Measurements from ENCODE around the gene ZMYND11.

DNA sequence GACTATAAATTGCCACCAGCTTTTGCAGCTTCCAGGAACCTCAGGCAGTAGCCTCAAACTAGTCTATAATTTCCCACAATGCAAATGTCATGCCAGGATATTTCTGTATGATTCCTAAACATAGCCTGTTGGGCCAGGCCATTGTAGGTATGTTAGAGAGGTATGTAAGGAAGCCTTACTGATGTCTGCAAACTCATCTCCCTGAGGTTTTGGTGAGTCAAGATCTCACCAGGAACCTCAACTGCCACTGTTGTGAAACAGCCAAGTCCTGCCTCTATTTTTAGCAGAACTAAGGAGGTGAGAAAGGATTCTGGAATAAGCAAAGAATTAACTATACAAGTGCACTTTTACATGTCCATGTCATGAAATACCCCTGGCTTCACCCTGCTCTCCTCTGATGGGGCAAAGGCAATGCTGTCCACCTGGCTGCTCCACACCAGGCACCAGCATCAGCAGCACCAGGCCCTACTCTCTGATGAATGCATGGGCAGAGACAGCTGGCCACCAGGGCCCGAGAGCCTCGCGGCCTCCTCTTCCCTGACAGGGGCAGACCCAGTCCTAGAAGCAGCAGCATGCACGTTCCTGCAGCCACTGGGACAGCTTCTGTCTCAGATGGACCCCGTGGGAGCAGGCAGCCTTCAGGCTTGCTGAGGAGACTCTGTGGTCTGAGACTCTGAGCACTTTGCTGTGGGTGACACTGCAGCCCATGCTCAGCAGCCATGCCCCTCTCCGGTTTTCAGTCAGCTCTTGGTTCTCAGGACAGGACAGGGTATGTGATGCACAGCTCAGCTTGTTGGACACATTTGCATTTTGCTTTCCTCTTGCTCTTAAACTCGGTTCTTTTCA, 147.3 kb downstream of the ZMYND11 start:
- TF ChIP-seq, protein P1, sequence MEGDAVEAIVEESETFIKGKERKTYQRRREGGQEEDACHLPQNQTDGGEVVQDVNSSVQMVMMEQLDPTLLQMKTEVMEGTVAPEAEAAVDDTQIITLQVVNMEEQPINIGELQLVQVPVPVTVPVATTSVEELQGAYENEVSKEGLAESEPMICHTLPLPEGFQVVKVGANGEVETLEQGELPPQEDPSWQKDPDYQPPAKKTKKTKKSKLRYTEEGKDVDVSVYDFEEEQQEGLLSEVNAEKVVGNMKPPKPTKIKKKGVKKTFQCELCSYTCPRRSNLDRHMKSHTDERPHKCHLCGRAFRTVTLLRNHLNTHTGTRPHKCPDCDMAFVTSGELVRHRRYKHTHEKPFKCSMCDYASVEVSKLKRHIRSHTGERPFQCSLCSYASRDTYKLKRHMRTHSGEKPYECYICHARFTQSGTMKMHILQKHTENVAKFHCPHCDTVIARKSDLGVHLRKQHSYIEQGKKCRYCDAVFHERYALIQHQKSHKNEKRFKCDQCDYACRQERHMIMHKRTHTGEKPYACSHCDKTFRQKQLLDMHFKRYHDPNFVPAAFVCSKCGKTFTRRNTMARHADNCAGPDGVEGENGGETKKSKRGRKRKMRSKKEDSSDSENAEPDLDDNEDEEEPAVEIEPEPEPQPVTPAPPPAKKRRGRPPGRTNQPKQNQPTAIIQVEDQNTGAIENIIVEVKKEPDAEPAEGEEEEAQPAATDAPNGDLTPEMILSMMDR (IDR thresholded peaks at IDR 0.05; ENCODE audit: low read depth, low read length, poor library complexity, severe bottlenecking) = no peak
- no peak for TF ChIP-seq EZH2phosphoT487 (IDR thresholded peaks at IDR 0.05; ENCODE audit: borderline replicate concordance, low read length)
